Small intestine (tissue), 7 donors: Measurements from ENCODE around the gene TTPAL. TPM values are rescaled to one million over a fixed set of nuclear protein-coding genes. Genes with fewer than 3 reads are reported as not detected.

Experiments used
- DNase-seq, 2 donors: peaks; one replicate each; pipeline versions ENCODE4 v3.0.0 to v3.0.0-alpha.2; 2013
- FAIRE-seq: peaks from 2 replicates; lab custom pipeline; 2012; peaks lifted over from hg19 to GRCh38; lab: Jason Lieb, UNC
- H3K27ac ChIP-seq, 3 donors: one replicate each; pipeline ENCODE4 v1.5.1; 2013; ENCODE audit warnings: low read length in 2 of 3, mild to moderate bottlenecking in 2 of 3, control low read depth in 1 of 3, inconsistent platforms in 1 of 3, low read depth in 1 of 3, moderate library complexity in 1 of 3
- H3K27me3 ChIP-seq, 3 donors: one replicate each; pipeline ENCODE4 v1.6.1; 2013; ENCODE audit warnings: low read length in 3 of 3, inconsistent platforms in 1 of 3; ENCODE audit not compliant: control insufficient read depth in 3 of 3, insufficient read depth in 3 of 3
- H3K36me3 ChIP-seq, 3 donors: one replicate each; pipeline ENCODE4 v1.6.1; 2013; ENCODE audit warnings: low read length in 3 of 3, inconsistent platforms in 1 of 3, low read depth in 1 of 3, mild to moderate bottlenecking in 1 of 3, moderate library complexity in 1 of 3; ENCODE audit not compliant: control insufficient read depth in 3 of 3, insufficient read depth in 2 of 3
- H3K4me1 ChIP-seq, 3 donors: one replicate each; pipeline ENCODE4 v1.6.1; 2013; ENCODE audit warnings: low read length in 2 of 3, inconsistent platforms in 1 of 3, low read depth in 1 of 3, mild to moderate bottlenecking in 1 of 3, moderate library complexity in 1 of 3; ENCODE audit not compliant: control insufficient read depth in 3 of 3, insufficient read depth in 2 of 3
- H3K4me3 ChIP-seq, 3 donors: one replicate each; pipeline ENCODE4 v1.5.1; 2013; ENCODE audit warnings: low read length in 3 of 3, control low read depth in 1 of 3, inconsistent platforms in 1 of 3, low read depth in 1 of 3, mild to moderate bottlenecking in 1 of 3, moderate library complexity in 1 of 3
- H3K9me3 ChIP-seq, 2 donors: one replicate each; pipeline ENCODE4 v1.6.1; 2013; ENCODE audit warnings: low read depth in 1 of 2, low read length in 1 of 2; ENCODE audit not compliant: control insufficient read depth in 2 of 2, insufficient read depth in 1 of 2
- WGBS, 3 donors: extraction: QIAGEN DNeasy Blood & Tissue Kit; methylation state at CpG; one replicate each; pipeline ENCODE4 v1.1.7; 2013; 5-methylcytosine and 5-hydroxymethylcytosine counted together
- polyA plus RNA-seq, 4 donors: library from polyadenylated mRNA; stranded (reverse) in 3 of 4; unstranded in 1 of 4; fragments of 200-250 nt in 3 of 4; fragments of 120-200 nt in 1 of 4; gene quantifications; one replicate each; pipeline versions ENCODE4 v1.2.1 to v1.2.3, GENCODE V29; 2013
- donor health status: healthy with polysubstance abuse.
- donor health status: control.
- donor health status: control.
- donor health status: Bipolar disorder and iron deficiency.
- donor health status: healthy.

The TTPAL gene
- polyA plus RNA-seq, 4 donors = 1.8 to 10.2 (median 3.6) TPM

- H3K4me3 ChIP-seq = no peak overlapping the region
- FAIRE-seq = no peak
- no peak overlapping the region for H3K27ac ChIP-seq
- H3K9me3 ChIP-seq = no peaks in the 10 kb centered on the region
- peaks cover 0 to 3% (median 0%) of the 10 kb centered on the region in 3 donors for H3K4me1 ChIP-seq
- 59 to 86% (median 77%) methylated on average over 1 of the region's 1 CpG for WGBS, 3 donors
- no peak for DNase-seq
- no peaks in the 10 kb centered on the region for H3K36me3 ChIP-seq
- H3K27me3 ChIP-seq = no peaks in the 10 kb centered on the region
Observed at GRCh38 chr20:44542890-44543289, 67.2 kb downstream of the TTPAL start.

GRCh38 chr20:44543358-44543757, 67.7 kb downstream of the TTPAL start:
- H3K27ac ChIP-seq = no peak overlapping the region
- no peak overlapping the region for H3K4me3 ChIP-seq
- H3K9me3 ChIP-seq = no peaks in the 10 kb centered on the region
- H3K36me3 ChIP-seq = no peaks in the 10 kb centered on the region
- H3K27me3 ChIP-seq = no peaks in the 10 kb centered on the region
- FAIRE-seq = no peak
- DNase-seq = no peak
- WGBS, 3 donors = 79 to 81% (median 80%) methylated on average over 3 of the region's 3 CpGs
- H3K4me1 ChIP-seq = peaks cover 0 to 3% (median 0%) of the 10 kb centered on the region in 3 donors

Other genes with a start within 250 kb of the TTPAL start
- gene GDAP1L1, start 228.6 kb upstream of the TTPAL start, polyA plus RNA-seq = 1 to 10 TPM in 2 of 4 donors, under 1 TPM in 1, not detected in 1; 0.54 to 1.5 (median 1.1) TPM
- gene FITM2, start 164.7 kb upstream of the TTPAL start, polyA plus RNA-seq = 1 to 10 TPM; 2.0 to 8.3 (median 4.5) TPM
- gene R3HDML, start 138.8 kb upstream of the TTPAL start, polyA plus RNA-seq = under 1 TPM in 1 of 4 donors, not detected in 3; 0.06 TPM
- gene HNF4A, start 120.2 kb upstream of the TTPAL start, polyA plus RNA-seq = 100 to 1,000 TPM in 2 of 4 donors, 10 to 100 TPM in 2; 56.7 to 324 (median 111) TPM
- gene SERINC3, start 46.2 kb downstream of the TTPAL start, polyA plus RNA-seq = 10 to 100 TPM; 13.2 to 74.8 (median 39.6) TPM
- gene PKIG, start 106.7 kb downstream of the TTPAL start, polyA plus RNA-seq = 10 to 100 TPM; 16.3 to 47.8 (median 36.6) TPM
- 100 to 1,000 TPM in 2 of 4 donors, 10 to 100 TPM in 1, 1 to 10 TPM in 1; 4.3 to 135 (median 101) TPM for gene ADA, start 175.8 kb downstream of the TTPAL start, polyA plus RNA-seq
- 1 to 10 TPM in 2 of 4 donors, under 1 TPM in 1, not detected in 1; 0.07 to 2.2 (median 1.9) TPM for gene CCN5, start 239.5 kb downstream of the TTPAL start, polyA plus RNA-seq